Fibroblast of peridontal ligament (primary cell): ENCODE measurements around the gene DUSP19.

Source experiments
- DNase-seq: peaks from one replicate; pipeline ENCODE4 v3.0.0-alpha.2; 2010; ENCODE audit errors: extremely low read depth

DUSP19 gene

GRCh38 chr2:183125659-183126341 is 47.3 kb downstream of the DUSP19 start:
- no peak for DNase-seq

- no peak for DNase-seq
Measured at GRCh38 chr2:183126635-183127034, 48.1 kb downstream of the DUSP19 start.

GRCh38 chr2:183134016-183134415 is 55.5 kb downstream of the DUSP19 start:
- no peak for DNase-seq

GRCh38 chr2:183148955-183149354 is 70.4 kb downstream of the DUSP19 start:
- peak; percentile 40 for DNase-seq

GRCh38 chr2:183149489-183149888 is 70.9 kb downstream of the DUSP19 start:
- peak; percentile 93 for DNase-seq
